Endothelial cell of umbilical vein (primary cell): Measurements from ENCODE around the gene C6orf89. TPM values are rescaled to one million over a fixed set of nuclear protein-coding genes. Genes with fewer than 3 reads are reported as not detected.

ENCODE experiments used
- BruUV-seq: library from RNA; stranded (reverse); fragments of 400-500 nt; replicated peaks from 2 replicates; lab custom pipeline; 2021; lab: Mats Ljungman, UMichigan
- CTCF ChIA-PET: fragments of 300-600, 350-600 bp; sonication (Branson Sonifier 250); formaldehyde crosslinking; loops from one replicate; lab custom pipeline; 2021; ENCODE audit warnings: antibody characterized with exemption, inconsistent platforms; lab: Charles Lee
- POLR2A ChIA-PET: fragments of 300-600, 350-600 bp; sonication (Branson Sonifier 250); formaldehyde crosslinking; loops from one replicate; lab custom pipeline; 2021; ENCODE audit warnings: antibody characterized with exemption, inconsistent platforms; lab: Charles Lee
- DNase-seq: peaks from one replicate; pipeline ENCODE4 v3.0.0-alpha.2; 2011; ENCODE audit warnings: low read depth, low spot score
- FAIRE-seq: peaks from 2 replicates; lab custom pipeline; 2011; peaks lifted over from hg19 to GRCh38; lab: Jason Lieb, UNC
- H2AFZ ChIP-seq: 2 replicates; pipeline ENCODE4 v1.6.0; 2012; ENCODE audit warnings: low read depth, low read length, control low read depth, inconsistent platforms
- H3K27ac ChIP-seq: 2 replicates; pipeline ENCODE4 v1.5.1; 2011; ENCODE audit warnings: low read depth, mild to moderate bottlenecking, control low read depth, low read length, moderate library complexity; ENCODE audit not compliant: insufficient read depth
- H3K27me3 ChIP-seq, 2 experiments: 2 replicates each; pipeline versions ENCODE4 v1.6.0 to v1.6.1; 2011; ENCODE audit warnings: low read length in 2 of 2, mixed read lengths in 1 of 2; ENCODE audit not compliant: control insufficient read depth in 2 of 2, insufficient read depth in 2 of 2
- H3K36me3 ChIP-seq, 2 experiments: 2 replicates in 1 of 2; 3 replicates in 1 of 2; pipeline ENCODE4 v1.5.1; 2011; ENCODE audit warnings: low read length in 2 of 2, mild to moderate bottlenecking in 1 of 2, moderate library complexity in 1 of 2; ENCODE audit not compliant: control insufficient read depth in 2 of 2, insufficient read depth in 2 of 2; ENCODE audit errors: extremely low read depth in 1 of 2
- H3K4me1 ChIP-seq: 3 replicates; pipeline ENCODE4 v1.5.1; 2011; ENCODE audit warnings: mild to moderate bottlenecking, low read length; ENCODE audit not compliant: control insufficient read depth, insufficient read depth; ENCODE audit errors: extremely low read depth
- H3K4me2 ChIP-seq: 2 replicates; pipeline ENCODE4 v1.6.1; 2011; ENCODE audit warnings: low read length, control low read depth, mixed read lengths; ENCODE audit not compliant: insufficient read depth
- H3K4me3 ChIP-seq, 3 experiments: fragments of 200-600 bp in 1 of 3; sonication (generic), shearing (Covaris generic) in 1 of 3; replicated peaks in 1 of 3; 2 replicates each; pipeline ENCODE4 v1.5.1; 2011 to 2016; ENCODE audit warnings: control low read depth in 3 of 3, low read length in 3 of 3, mild to moderate bottlenecking in 2 of 3, inconsistent platforms in 1 of 3, low read depth in 1 of 3, moderate library complexity in 1 of 3; ENCODE audit not compliant: insufficient read depth in 1 of 3
- H3K79me2 ChIP-seq: 2 replicates; pipeline ENCODE4 v1.6.0; 2012; ENCODE audit warnings: low read length, inconsistent platforms; ENCODE audit not compliant: control insufficient read depth, insufficient read depth
- H3K9ac ChIP-seq: replicated peaks from 2 replicates; pipeline ENCODE3; 2011; ENCODE audit warnings: low read length, control low read depth; ENCODE audit not compliant: insufficient read depth; ENCODE audit errors: extremely low read depth
- H3K9me1 ChIP-seq: replicated peaks from 3 replicates; pipeline ENCODE4 v1.6.0; 2011; ENCODE audit warnings: mild to moderate bottlenecking, low read length; ENCODE audit not compliant: control insufficient read depth, insufficient read depth; ENCODE audit errors: extremely low read depth
- H3K9me3 ChIP-seq: replicated peaks from 2 replicates; pipeline ENCODE4 v1.5.1; 2012; ENCODE audit warnings: low read length, inconsistent platforms; ENCODE audit not compliant: control insufficient read depth, insufficient read depth
- H4K20me1 ChIP-seq: replicated peaks from 2 replicates; pipeline ENCODE3; 2011; ENCODE audit warnings: mild to moderate bottlenecking, low read length; ENCODE audit not compliant: control insufficient read depth, insufficient read depth; ENCODE audit errors: extremely low read depth
- CTCF ChIP-seq, 2 donors: IDR thresholded peaks; 1 replicate in 1 of 2; 2 replicates in 1 of 2; pipeline ENCODE4 v1.5.1; 2011; ENCODE audit warnings: low read length in 2 of 2, mild to moderate bottlenecking in 2 of 2, moderate library complexity in 2 of 2, control low read depth in 1 of 2, inconsistent platforms in 1 of 2, low read depth in 1 of 2; ENCODE audit not compliant: insufficient read depth in 1 of 2; ENCODE audit errors: extremely low read depth in 1 of 2
- EZH2 ChIP-seq: IDR thresholded peaks from 2 replicates; pipeline ENCODE4 v1.6.1; 2012; ENCODE audit warnings: borderline replicate concordance, low read depth, mild to moderate bottlenecking, moderate library complexity, low read length, inconsistent platforms; ENCODE audit not compliant: severe bottlenecking
- FOS ChIP-seq: IDR thresholded peaks from 2 replicates; pipeline ENCODE4 v1.6.1; 2011; ENCODE audit warnings: mild to moderate bottlenecking, low read length, moderate library complexity, borderline replicate concordance; ENCODE audit not compliant: insufficient read depth
- GATA2 ChIP-seq: IDR thresholded peaks from 2 replicates; pipeline ENCODE4 v1.7.0; 2011; ENCODE audit warnings: low read depth, mild to moderate bottlenecking, moderate library complexity, mixed read lengths, low read length; ENCODE audit not compliant: insufficient read length, insufficient read depth
- JUN ChIP-seq: IDR thresholded peaks from 2 replicates; pipeline ENCODE4 v1.6.1; 2011; ENCODE audit warnings: borderline replicate concordance, low read depth; ENCODE audit not compliant: insufficient read length, insufficient read depth
- MAX ChIP-seq: IDR thresholded peaks from 2 replicates; pipeline ENCODE4 v1.6.1; 2011; ENCODE audit not compliant: insufficient read depth, insufficient read length
- MYC ChIP-seq: IDR thresholded peaks from one replicate; pipeline ENCODE4 v1.6.1; 2011; ENCODE audit warnings: mild to moderate bottlenecking, low read depth, low read length
- POLR2A ChIP-seq: IDR thresholded peaks from 2 replicates; pipeline ENCODE4 v1.6.1; 2012; ENCODE audit warnings: low read depth, mild to moderate bottlenecking, control low read depth, low read length
- POLR2AphosphoS5 ChIP-seq: IDR thresholded peaks from 2 replicates; pipeline ENCODE4 v1.6.1; 2012; ENCODE audit warnings: low read depth, mild to moderate bottlenecking, control low read depth, low read length, moderate library complexity; ENCODE audit not compliant: insufficient read depth
- dilution Hi-C: fragments of 300-500 bp; cut with MboI; formaldehyde crosslinking; loops from one replicate; pipeline ENCODE4 v1.15.0; 2019; ENCODE audit warnings: low sequenced_read_pairs; ENCODE audit not compliant: extremely low pct_ligation_motif_present
- intact Hi-C: fragments of 100-400 bp; cut with micrococcal nuclease; formaldehyde crosslinking; loops from one replicate; pipeline ENCODE4 v1.10.0; 2022
- polyA plus RNA-seq, 4 experiments: library from polyadenylated mRNA; depleted of rRNA in 3 of 4; stranded (reverse) in 3 of 4; unstranded in 1 of 4; fragments of >200 nt; gene quantifications; 2 replicates each; pipeline versions ENCODE4 v1.2.1 to v1.2.3, GENCODE V29; 2011 to 2012; ENCODE audit warnings: missing spikeins in 1 of 4
- total RNA-seq: library from RNA; stranded (reverse); gene quantifications from 2 replicates; pipeline ENCODE4 v1.2.3, GENCODE V29; 2021

The C6orf89 gene
- total and polyA plus RNA-seq, 2 donors (not counting 3 experiments of a cell fraction or from before 2014, with no cell fraction given) = 18.2 to 34.0 TPM

- CTCF ChIA-PET = interaction anchor here (0.8 to 2.4 kb wide), 2 partner anchors 15 to 129 kb away, joined by 3 to 8 read pairs; no protein-coding TSS in a partner anchor
- POLR2A ChIA-PET = no interaction called here
Measured at GRCh38 chr6:36888654-36889481, 3.1 kb downstream of the C6orf89 start.

More at GRCh38 chr6:36888654-36889481, 3.1 kb downstream of the C6orf89 start:
- Histone ChIP-seq H3K27ac (no peak overlapping the region), H3K9me1 (no peaks in the 10 kb centered on the region), H2AFZ (no peak overlapping the region), H3K4me2 (no peak overlapping the region), H3K9me3 (no peaks in the 10 kb centered on the region), H3K9ac (no peak overlapping the region), H3K27me3 (no peaks in the 10 kb centered on the region), H3K4me1 (peaks cover 12% of the 10 kb centered on the region), H3K36me3 (no peaks in the 10 kb centered on the region), H4K20me1 (no peaks in the 10 kb centered on the region), H3K79me2 (peaks cover 2% of the 10 kb centered on the region), H3K4me3 (no peak overlapping the region)
- intact Hi-C loops (no loop called here), dilution Hi-C loops (no loop called here)
- no peak for FAIRE-seq
- BruUV-seq = no TSS peak
- no peak for DNase-seq
- TF ChIP-seq POLR2A = no peak
- TF ChIP-seq MAX = no peak
- no peak for TF ChIP-seq POLR2AphosphoS5
- TF ChIP-seq GATA2 = no peak
- no peak for TF ChIP-seq JUN
- TF ChIP-seq CTCF (IDR thresholded peaks at IDR 0.05; ENCODE audit: extremely low read depth in 1 of 2, insufficient read depth in 1 of 2, low read depth in 1 of 2, low read length in 2 of 2) = no peak
- TF ChIP-seq FOS = no peak
- TF ChIP-seq EZH2 = no peak
- no peak for TF ChIP-seq MYC
